GM12878 (cell line): ENCODE data around the gene SAMSN1. TPM values are rescaled to one million over a fixed set of nuclear protein-coding genes. Genes with fewer than 3 reads are reported as not detected.

ENCODE experiments used
- ATAC-seq: fragments of 200-7000 bp; cut with Tn5 transposase; 3 replicates; pipeline ENCODE4 v1.9.1; 2020; ENCODE audit warnings: mild to moderate bottlenecking, moderate library complexity
- BruUV-seq: library from RNA; stranded (reverse); fragments of 400-500 nt; replicated peaks from 2 replicates; lab custom pipeline; 2021; lab: Mats Ljungman, UMichigan
- CTCF ChIA-PET: fragments of 300-600 bp; sonication (Branson Sonifier 250); formaldehyde crosslinking; extraction: SDS; loops from one replicate; lab custom pipeline; 2021; ENCODE audit warnings: inconsistent platforms; lab: Yijun Ruan, JAX
- POLR2A ChIA-PET: fragments of 350-600 bp; formaldehyde crosslinking; extraction: SDS; loops from one replicate; lab custom pipeline; 2021; ENCODE audit warnings: inconsistent platforms; lab: Charles Lee
- RAD21 ChIA-PET: fragments of 300-600 bp; sonication (Branson Sonifier 250); formaldehyde crosslinking; loops from one replicate; lab custom pipeline; 2023; ENCODE audit warnings: antibody characterized with exemption; ENCODE audit not compliant: unreplicated experiment; lab: Charles Lee
- SMC1A ChIA-PET: fragments of 300-600 bp; sonication (Branson Sonifier 250); formaldehyde crosslinking; loops from one replicate; lab custom pipeline; 2023; ENCODE audit not compliant: unreplicated experiment, uncharacterized antibody; lab: Charles Lee
- DNase-seq: peaks from one replicate; pipeline ENCODE4 v3.0.0-alpha.2; 2011; ENCODE audit warnings: low read depth, low spot score
- FAIRE-seq: peaks from 3 replicates; lab custom pipeline; 2011; peaks lifted over from hg19 to GRCh38; lab: Jason Lieb, UNC
- H2AFZ ChIP-seq: 2 replicates; pipeline ENCODE4 v1.6.0; 2011; ENCODE audit warnings: low read depth, low read length, control low read depth; ENCODE audit not compliant: control insufficient read depth
- H3K27ac ChIP-seq: 2 replicates; pipeline ENCODE4 v1.5.1; 2011; ENCODE audit warnings: control low read depth; ENCODE audit not compliant: control insufficient read depth, insufficient read depth
- H3K27me3 ChIP-seq, 2 experiments: replicated peaks in 1 of 2; 2 replicates each; pipeline versions ENCODE4 v1.6.0 to v1.6.1; 2011; ENCODE audit warnings: low read length in 1 of 2; ENCODE audit not compliant: control insufficient read depth in 2 of 2, insufficient read depth in 2 of 2
- H3K36me3 ChIP-seq, 2 experiments: 2 replicates each; pipeline ENCODE4 v1.5.1; 2011; ENCODE audit warnings: low read length in 1 of 2; ENCODE audit not compliant: control insufficient read depth in 2 of 2, insufficient read depth in 2 of 2
- H3K4me1 ChIP-seq: 2 replicates; pipeline ENCODE4 v1.6.1; 2011; ENCODE audit warnings: mild to moderate bottlenecking, low read length, moderate library complexity, mixed read lengths; ENCODE audit not compliant: control insufficient read depth, insufficient read depth
- H3K4me2 ChIP-seq: 2 replicates; pipeline ENCODE4 v1.6.0; 2011; ENCODE audit warnings: control low read depth; ENCODE audit not compliant: control insufficient read depth, insufficient read depth
- H3K4me3 ChIP-seq: fragments of 200-600 bp; sonication (generic); 2 replicates; pipeline ENCODE4 v1.5.1; 2016
- H3K79me2 ChIP-seq: 2 replicates; pipeline ENCODE4 v1.6.0; 2011; ENCODE audit warnings: low read length; ENCODE audit not compliant: control insufficient read depth, insufficient read depth
- H3K9ac ChIP-seq: 2 replicates; pipeline ENCODE4 v1.8.0; 2011; ENCODE audit warnings: low read length, control low read depth, mixed read lengths; ENCODE audit not compliant: control insufficient read depth, insufficient read depth
- H3K9me3 ChIP-seq: replicated peaks from 3 replicates; pipeline ENCODE4 v1.5.1; 2011; ENCODE audit warnings: mild to moderate bottlenecking, low read length; ENCODE audit not compliant: control insufficient read depth, insufficient read depth
- H4K20me1 ChIP-seq: 2 replicates; pipeline ENCODE4 v1.6.0; 2011; ENCODE audit not compliant: control insufficient read depth, insufficient read depth
- ATF7 ChIP-seq: fragments of 450-650 bp; IDR thresholded peaks from 2 replicates; pipeline ENCODE4 v1.6.1; 2016; ENCODE audit warnings: low read depth, mild to moderate bottlenecking
- CREB1 ChIP-seq: IDR thresholded peaks from 2 replicates; pipeline ENCODE4 v1.6.1; 2012; ENCODE audit warnings: low read depth, mild to moderate bottlenecking, inconsistent platforms
- FOXK2 ChIP-seq: fragments of 450-650 bp; IDR thresholded peaks from 2 replicates; pipeline ENCODE4 v1.6.1; 2017; ENCODE audit warnings: mild to moderate bottlenecking, moderate library complexity
- HDAC2 ChIP-seq: fragments of 200-600 bp; sonication (generic); IDR thresholded peaks from 2 replicates; pipeline ENCODE4 v1.6.1; 2017
- JUND ChIP-seq: IDR thresholded peaks from 2 replicates; pipeline ENCODE4 v1.6.1; 2012; ENCODE audit warnings: low read depth, mild to moderate bottlenecking, low read length, improper control_type of control experiment, moderate library complexity
- MYB ChIP-seq: fragments of 150-350 bp; IDR thresholded peaks from 2 replicates; pipeline ENCODE4 v1.6.1; 2014; ENCODE audit warnings: mild to moderate bottlenecking, low read depth, low read length, borderline replicate concordance
- NR2C1 ChIP-seq: fragments of 450-650 bp; IDR thresholded peaks from 2 replicates; pipeline ENCODE4 v1.6.1; 2017; ENCODE audit warnings: antibody characterized with exemption, mild to moderate bottlenecking, moderate library complexity
- NRF1 ChIP-seq: conservative IDR thresholded peaks from 2 replicates; pipeline ENCODE4 v1.6.1; 2011; ENCODE audit warnings: mild to moderate bottlenecking, low read depth, low read length, improper control_type of control experiment
- PAX5 ChIP-seq: IDR thresholded peaks from 2 replicates; pipeline ENCODE4 v1.6.1; 2011; ENCODE audit warnings: low read depth, low read length, borderline replicate concordance
- RELA ChIP-seq: fragments of 450-650 bp; IDR thresholded peaks from 2 replicates; pipeline ENCODE4 v1.8.0; 2014; ENCODE audit warnings: borderline replicate concordance; ENCODE audit not compliant: partially characterized antibody
- RFX5 ChIP-seq: IDR thresholded peaks from 2 replicates; pipeline ENCODE4 v1.6.1; 2011; ENCODE audit warnings: low read depth, low read length, improper control_type of control experiment
- STAT1 ChIP-seq: fragments of 450-650 bp; conservative IDR thresholded peaks from 2 replicates; pipeline ENCODE4 v1.6.1; 2014; ENCODE audit warnings: antibody characterized with exemption, mild to moderate bottlenecking
- TBL1XR1 ChIP-seq: IDR thresholded peaks from 2 replicates; pipeline ENCODE4 v1.6.1; 2012; ENCODE audit warnings: low read depth, low read length, improper control_type of control experiment
- WGBS: methylation state at CpG from one replicate; pipeline ENCODE4 v1.1.6; 2016; ENCODE audit warnings: low lambda C conversion rate; ENCODE audit not compliant: insufficient replicate concordance, insufficient coverage; ENCODE audit errors: missing lambda C conversion rate; 5-methylcytosine and 5-hydroxymethylcytosine counted together
- in situ Hi-C: fragments of 300-500 bp; cut with MboI; formaldehyde crosslinking; loops from 9 replicates; pipeline ENCODE4 v1.14.3; 2018; ENCODE audit warnings: mixed read lengths
- intact Hi-C: fragments of 100-400 bp; cut with micrococcal nuclease; formaldehyde crosslinking; loops from one replicate; pipeline ENCODE4 v1.14.2; 2022; ENCODE audit not compliant: unreplicated experiment
- polyA plus RNA-seq, 11 experiments: library from polyadenylated mRNA; depleted of rRNA in 4 of 11; unstranded in 6 of 11; stranded (reverse) in 5 of 11; fragments of >200 nt; fragmentation: Nextera tagmentation in 4 of 11; fragmentation: Illumina TruSeq in 1 of 11; extraction: Ambion mirVana in 4 of 11; extraction: Trizol in 1 of 11; gene quantifications; 1 replicate in 1 of 11; 2 replicates in 10 of 11; pipeline versions ENCODE4 v1.2.1 to v1.2.3, GENCODE V29; 2011 to 2016; ENCODE audit warnings: inconsistent platforms in 2 of 11, missing spikeins in 2 of 11, low read depth in 1 of 11
- total RNA-seq, 4 experiments: library from RNA; depleted of rRNA in 3 of 4; stranded (reverse); fragments of >200 nt in 3 of 4; fragmentation: Illumina TruSeq in 1 of 4; extraction: Trizol in 1 of 4; gene quantifications; 2 replicates each; pipeline versions ENCODE4 v1.2.1 to v1.2.3, GENCODE V29; 2013 to 2021
- TF ChIP-seq, protein P1 (sequence below), 3 experiments: IDR thresholded peaks in 2 of 3; conservative IDR thresholded peaks in 1 of 3; 2 replicates each; pipeline ENCODE4 v1.5.1; 2011; ENCODE audit warnings: low read depth in 3 of 3, low read length in 3 of 3, mild to moderate bottlenecking in 3 of 3, control low read depth in 2 of 3, moderate library complexity in 2 of 3, inconsistent platforms in 1 of 3, mixed read lengths in 1 of 3; ENCODE audit not compliant: control insufficient read depth in 2 of 3, insufficient read depth in 1 of 3; ENCODE audit errors: extremely low read depth in 1 of 3
- TF ChIP-seq, protein P2 (sequence below): IDR thresholded peaks from 2 replicates; pipeline ENCODE4 v1.6.1; 2012; ENCODE audit warnings: low read depth, low read length, improper control_type of control experiment
- TF ChIP-seq, protein P3 (sequence below): IDR thresholded peaks from 2 replicates; pipeline ENCODE4 v1.6.1; 2012; ENCODE audit warnings: mild to moderate bottlenecking, low read depth, low read length

SAMSN1 gene
- total and polyA plus RNA-seq, 10 of the 15 experiments (the other 5 are each of a cell fraction or from before 2014, with no cell fraction given) = 23.2 to 102 (median 44.9) TPM

DNA sequence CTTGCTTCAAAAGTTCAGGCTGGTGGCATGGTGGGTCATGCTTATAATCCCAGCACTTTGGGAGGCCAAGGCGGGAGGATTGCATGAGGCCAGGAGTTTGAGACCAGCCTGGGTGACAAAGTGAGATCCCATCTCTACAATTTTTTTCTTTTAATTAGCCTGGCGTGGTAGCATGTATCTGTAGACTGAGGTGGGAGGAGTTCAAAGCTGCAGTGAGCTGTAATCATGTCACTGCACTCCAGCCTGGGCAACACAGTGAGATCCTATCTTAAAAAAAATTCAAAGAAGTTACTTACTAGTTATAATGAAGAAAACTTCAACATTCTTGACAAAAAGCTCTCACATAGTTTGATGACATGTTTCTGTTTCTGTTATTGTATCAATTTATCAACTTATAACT, 45.2 kb downstream of the SAMSN1 start:
- POLR2A ChIA-PET = no interaction called here
- Histone ChIP-seq H3K36me3 (peaks cover 7 to 45% of the 10 kb centered on the region in 2 experiments), H3K27ac (no peak overlapping the region), H3K9ac (no peak overlapping the region), H3K4me2 (no peak overlapping the region), H2AFZ (no peak overlapping the region), H3K27me3 (no peaks in the 10 kb centered on the region), H3K4me3 (no peak overlapping the region), H4K20me1 (no peaks in the 10 kb centered on the region), H3K9me3 (no peaks in the 10 kb centered on the region; the same call in 2 of the 3 replicates), H3K4me1 (no peaks in the 10 kb centered on the region), H3K79me2 (peaks cover 2% of the 10 kb centered on the region)
- ATAC-seq = no peak
- FAIRE-seq = no peak
- RAD21 ChIA-PET = no interaction called here
- no TSS peak for BruUV-seq
- in situ Hi-C loops (no loop called here), intact Hi-C loops (no loop called here)
- WGBS = 97% methylated on average over 2 of the region's 2 CpGs
- SMC1A ChIA-PET = interaction anchor here (0.6 to 1.4 kb wide), 2 partner anchors 44 to 176 kb away, joined by 3 read pairs; no protein-coding TSS in a partner anchor
- CTCF ChIA-PET = no interaction called here
- no peak for DNase-seq
- TF ChIP-seq JUND (no peak), TBL1XR1 (no peak), STAT1 (no peak), NR2C1 (no peak), CREB1 (no peak), RELA (no peak), ATF7 (no peak), RFX5 (no peak), FOXK2 (no peak), MYB (no peak), HDAC2 (no peak), NRF1 (no peak), PAX5 (no peak)
- TF ChIP-seq, protein P1, sequence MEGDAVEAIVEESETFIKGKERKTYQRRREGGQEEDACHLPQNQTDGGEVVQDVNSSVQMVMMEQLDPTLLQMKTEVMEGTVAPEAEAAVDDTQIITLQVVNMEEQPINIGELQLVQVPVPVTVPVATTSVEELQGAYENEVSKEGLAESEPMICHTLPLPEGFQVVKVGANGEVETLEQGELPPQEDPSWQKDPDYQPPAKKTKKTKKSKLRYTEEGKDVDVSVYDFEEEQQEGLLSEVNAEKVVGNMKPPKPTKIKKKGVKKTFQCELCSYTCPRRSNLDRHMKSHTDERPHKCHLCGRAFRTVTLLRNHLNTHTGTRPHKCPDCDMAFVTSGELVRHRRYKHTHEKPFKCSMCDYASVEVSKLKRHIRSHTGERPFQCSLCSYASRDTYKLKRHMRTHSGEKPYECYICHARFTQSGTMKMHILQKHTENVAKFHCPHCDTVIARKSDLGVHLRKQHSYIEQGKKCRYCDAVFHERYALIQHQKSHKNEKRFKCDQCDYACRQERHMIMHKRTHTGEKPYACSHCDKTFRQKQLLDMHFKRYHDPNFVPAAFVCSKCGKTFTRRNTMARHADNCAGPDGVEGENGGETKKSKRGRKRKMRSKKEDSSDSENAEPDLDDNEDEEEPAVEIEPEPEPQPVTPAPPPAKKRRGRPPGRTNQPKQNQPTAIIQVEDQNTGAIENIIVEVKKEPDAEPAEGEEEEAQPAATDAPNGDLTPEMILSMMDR (IDR thresholded peaks at IDR 0.05 in 2 of 3, conservative IDR thresholded peaks at IDR 0.05 in 1 of 3; ENCODE audit: control insufficient read depth in 2 of 3, extremely low read depth in 1 of 3, insufficient read depth in 1 of 3, low read depth in 3 of 3, low read length in 3 of 3) = no peak
- TF ChIP-seq, protein P2, sequence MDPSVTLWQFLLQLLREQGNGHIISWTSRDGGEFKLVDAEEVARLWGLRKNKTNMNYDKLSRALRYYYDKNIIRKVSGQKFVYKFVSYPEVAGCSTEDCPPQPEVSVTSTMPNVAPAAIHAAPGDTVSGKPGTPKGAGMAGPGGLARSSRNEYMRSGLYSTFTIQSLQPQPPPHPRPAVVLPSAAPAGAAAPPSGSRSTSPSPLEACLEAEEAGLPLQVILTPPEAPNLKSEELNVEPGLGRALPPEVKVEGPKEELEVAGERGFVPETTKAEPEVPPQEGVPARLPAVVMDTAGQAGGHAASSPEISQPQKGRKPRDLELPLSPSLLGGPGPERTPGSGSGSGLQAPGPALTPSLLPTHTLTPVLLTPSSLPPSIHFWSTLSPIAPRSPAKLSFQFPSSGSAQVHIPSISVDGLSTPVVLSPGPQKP = no peak
- TF ChIP-seq, protein P3, sequence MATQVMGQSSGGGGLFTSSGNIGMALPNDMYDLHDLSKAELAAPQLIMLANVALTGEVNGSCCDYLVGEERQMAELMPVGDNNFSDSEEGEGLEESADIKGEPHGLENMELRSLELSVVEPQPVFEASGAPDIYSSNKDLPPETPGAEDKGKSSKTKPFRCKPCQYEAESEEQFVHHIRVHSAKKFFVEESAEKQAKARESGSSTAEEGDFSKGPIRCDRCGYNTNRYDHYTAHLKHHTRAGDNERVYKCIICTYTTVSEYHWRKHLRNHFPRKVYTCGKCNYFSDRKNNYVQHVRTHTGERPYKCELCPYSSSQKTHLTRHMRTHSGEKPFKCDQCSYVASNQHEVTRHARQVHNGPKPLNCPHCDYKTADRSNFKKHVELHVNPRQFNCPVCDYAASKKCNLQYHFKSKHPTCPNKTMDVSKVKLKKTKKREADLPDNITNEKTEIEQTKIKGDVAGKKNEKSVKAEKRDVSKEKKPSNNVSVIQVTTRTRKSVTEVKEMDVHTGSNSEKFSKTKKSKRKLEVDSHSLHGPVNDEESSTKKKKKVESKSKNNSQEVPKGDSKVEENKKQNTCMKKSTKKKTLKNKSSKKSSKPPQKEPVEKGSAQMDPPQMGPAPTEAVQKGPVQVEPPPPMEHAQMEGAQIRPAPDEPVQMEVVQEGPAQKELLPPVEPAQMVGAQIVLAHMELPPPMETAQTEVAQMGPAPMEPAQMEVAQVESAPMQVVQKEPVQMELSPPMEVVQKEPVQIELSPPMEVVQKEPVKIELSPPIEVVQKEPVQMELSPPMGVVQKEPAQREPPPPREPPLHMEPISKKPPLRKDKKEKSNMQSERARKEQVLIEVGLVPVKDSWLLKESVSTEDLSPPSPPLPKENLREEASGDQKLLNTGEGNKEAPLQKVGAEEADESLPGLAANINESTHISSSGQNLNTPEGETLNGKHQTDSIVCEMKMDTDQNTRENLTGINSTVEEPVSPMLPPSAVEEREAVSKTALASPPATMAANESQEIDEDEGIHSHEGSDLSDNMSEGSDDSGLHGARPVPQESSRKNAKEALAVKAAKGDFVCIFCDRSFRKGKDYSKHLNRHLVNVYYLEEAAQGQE = no peak
